Activated naive CD8-positive, alpha-beta T cell treated with anti-CD3 and anti-CD28 coated beads, Interleukin-2, amount 50 U/mL, for 24 hours (primary cell): ENCODE results near the gene RGMA.
A peak's percentile ranks its signal among the peaks of the same experiment; 100 is the strongest.

Source experiments
- ATAC-seq: fragments of 150-1000 bp; cut with Tn5 transposase; one replicate; pipeline ENCODE4 v1.10.0; 2021
- DNase-seq: peaks from one replicate; pipeline ENCODE4 v3.0.0; 2021
- H3K27ac Mint-ChIP-seq: one replicate; pipeline ENCODE4 v1.8.0; 2021; ENCODE audit warnings: mild to moderate bottlenecking, mixed read lengths
- H3K27me3 Mint-ChIP-seq: one replicate; pipeline ENCODE4 v1.8.0; 2021; ENCODE audit warnings: mixed read lengths
- H3K36me3 Mint-ChIP-seq: one replicate; pipeline ENCODE4 v1.8.0; 2021; ENCODE audit warnings: low read depth, mixed read lengths
- H3K4me1 Mint-ChIP-seq: one replicate; pipeline ENCODE4 v1.8.0; 2021; ENCODE audit warnings: mixed read lengths
- H3K4me3 Mint-ChIP-seq: one replicate; pipeline ENCODE4 v1.8.0; 2021; ENCODE audit warnings: mild to moderate bottlenecking, moderate library complexity, mixed read lengths
- H3K9me3 Mint-ChIP-seq: one replicate; pipeline ENCODE4 v1.8.0; 2021; ENCODE audit warnings: mixed read lengths

RGMA gene

GRCh38 chr15:93088981-93089726, at the start of gene RGMA:
TSS of gene RGMA (minus strand) at chr15:93089211. CDS start at chr15:93088932, 279 bp downstream.
- peaks cover 56% of the 10 kb centered on the region for H3K27me3 Mint-ChIP-seq
- H3K27ac Mint-ChIP-seq = no peak within 1 kb of the TSS
- no peaks in the 10 kb centered on the region for H3K36me3 Mint-ChIP-seq
- peak within 1 kb of the TSS; percentile 73 for H3K4me3 Mint-ChIP-seq
- DNase-seq (no peak), ATAC-seq (peak; percentile 17)
- no peaks in the 10 kb centered on the region for H3K9me3 Mint-ChIP-seq
- H3K4me1 Mint-ChIP-seq = peaks cover 13% of the 10 kb centered on the region

- Mint-ChIP-seq H3K27ac (no peak overlapping the region), H3K9me3 (no peaks in the 10 kb centered on the region), H3K4me1 (peaks cover 4% of the 10 kb centered on the region), H3K4me3 (no peak overlapping the region), H3K36me3 (no peaks in the 10 kb centered on the region), H3K27me3 (peaks cover 1% of the 10 kb centered on the region)
- ATAC-seq (no peak), DNase-seq (no peak)
Measured at GRCh38 chr15:93136606-93137005, 47.6 kb upstream of the RGMA start.

- H3K4me3 Mint-ChIP-seq = no peak overlapping the region
- no peaks in the 10 kb centered on the region for H3K36me3 Mint-ChIP-seq
- ATAC-seq = no peak
- H3K9me3 Mint-ChIP-seq = no peaks in the 10 kb centered on the region
- peaks cover 3% of the 10 kb centered on the region for H3K4me1 Mint-ChIP-seq
- peaks cover 1% of the 10 kb centered on the region for H3K27me3 Mint-ChIP-seq
- H3K27ac Mint-ChIP-seq = no peak overlapping the region
- no peak for DNase-seq
Measured at GRCh38 chr15:93135997-93136397, 47.0 kb upstream of the RGMA start.

- DNase-seq (no peak), ATAC-seq (no peak)
- no peak overlapping the region for H3K27ac Mint-ChIP-seq
- H3K4me3 Mint-ChIP-seq = no peak overlapping the region
- H3K27me3 Mint-ChIP-seq = peaks cover 1% of the 10 kb centered on the region
- no peaks in the 10 kb centered on the region for H3K9me3 Mint-ChIP-seq
- H3K4me1 Mint-ChIP-seq = no peaks in the 10 kb centered on the region
- no peaks in the 10 kb centered on the region for H3K36me3 Mint-ChIP-seq
Measured at GRCh38 chr15:93135459-93135858, 46.4 kb upstream of the RGMA start.

- no peak overlapping the region for H3K4me3 Mint-ChIP-seq
- H3K9me3 Mint-ChIP-seq = no peaks in the 10 kb centered on the region
- H3K27me3 Mint-ChIP-seq = peaks cover 1% of the 10 kb centered on the region
- H3K27ac Mint-ChIP-seq = no peak overlapping the region
- no peaks in the 10 kb centered on the region for H3K4me1 Mint-ChIP-seq
- DNase-seq (no peak), ATAC-seq (no peak)
- H3K36me3 Mint-ChIP-seq = no peaks in the 10 kb centered on the region
Measured at GRCh38 chr15:93131485-93132095, 42.6 kb upstream of the RGMA start.

GRCh38 chr15:93129702-93130488, 40.9 kb upstream of the RGMA start:
- DNase-seq (no peak), ATAC-seq (no peak)
- H3K4me3 Mint-ChIP-seq = no peak overlapping the region
- no peak overlapping the region for H3K27ac Mint-ChIP-seq
- no peaks in the 10 kb centered on the region for H3K4me1 Mint-ChIP-seq
- H3K9me3 Mint-ChIP-seq = no peaks in the 10 kb centered on the region
- H3K36me3 Mint-ChIP-seq = no peaks in the 10 kb centered on the region
- H3K27me3 Mint-ChIP-seq = peaks cover 3% of the 10 kb centered on the region

GRCh38 chr15:93127286-93127685, 38.3 kb upstream of the RGMA start:
- Mint-ChIP-seq H3K4me3 (no peak overlapping the region), H3K9me3 (no peaks in the 10 kb centered on the region), H3K27ac (no peak overlapping the region), H3K4me1 (no peaks in the 10 kb centered on the region), H3K27me3 (peaks cover 3% of the 10 kb centered on the region), H3K36me3 (no peaks in the 10 kb centered on the region)
- ATAC-seq (no peak), DNase-seq (no peak)

- H3K27me3 Mint-ChIP-seq = peaks cover 2% of the 10 kb centered on the region
- no peaks in the 10 kb centered on the region for H3K9me3 Mint-ChIP-seq
- no peak overlapping the region for H3K4me3 Mint-ChIP-seq
- H3K4me1 Mint-ChIP-seq = no peaks in the 10 kb centered on the region
- DNase-seq = no peak
- no peak for ATAC-seq
- no peaks in the 10 kb centered on the region for H3K36me3 Mint-ChIP-seq
- no peak overlapping the region for H3K27ac Mint-ChIP-seq
Measured at GRCh38 chr15:93126599-93126998, 37.6 kb upstream of the RGMA start.

GRCh38 chr15:93126148-93126547, 37.1 kb upstream of the RGMA start:
- Mint-ChIP-seq H3K4me1 (no peaks in the 10 kb centered on the region), H3K9me3 (no peaks in the 10 kb centered on the region)
- no peak for ATAC-seq

GRCh38 chr15:93124126-93124525, 35.1 kb upstream of the RGMA start:
- H3K4me1 Mint-ChIP-seq = no peaks in the 10 kb centered on the region
- no peak overlapping the region for H3K4me3 Mint-ChIP-seq
- H3K36me3 Mint-ChIP-seq = no peaks in the 10 kb centered on the region
- H3K9me3 Mint-ChIP-seq = no peaks in the 10 kb centered on the region
- no peak overlapping the region for H3K27ac Mint-ChIP-seq
- no peak for ATAC-seq
- no peak for DNase-seq
- H3K27me3 Mint-ChIP-seq = peaks cover 2% of the 10 kb centered on the region

More at GRCh38 chr15:93126148-93126547, 37.1 kb upstream of the RGMA start:
- no peak overlapping the region for H3K4me3 Mint-ChIP-seq
- H3K27me3 Mint-ChIP-seq = peaks cover 2% of the 10 kb centered on the region
- DNase-seq = no peak
- no peaks in the 10 kb centered on the region for H3K36me3 Mint-ChIP-seq
- H3K27ac Mint-ChIP-seq = no peak overlapping the region

GRCh38 chr15:93121973-93122910, 33.2 kb upstream of the RGMA start:
- DNase-seq (no peak), ATAC-seq (no peak)
- no peak overlapping the region for H3K27ac Mint-ChIP-seq
- H3K27me3 Mint-ChIP-seq = peaks cover 3% of the 10 kb centered on the region
- H3K9me3 Mint-ChIP-seq = no peaks in the 10 kb centered on the region
- no peak overlapping the region for H3K4me3 Mint-ChIP-seq
- no peaks in the 10 kb centered on the region for H3K36me3 Mint-ChIP-seq
- H3K4me1 Mint-ChIP-seq = no peaks in the 10 kb centered on the region

- no peaks in the 10 kb centered on the region for H3K36me3 Mint-ChIP-seq
- peaks cover 7% of the 10 kb centered on the region for H3K27me3 Mint-ChIP-seq
- no peaks in the 10 kb centered on the region for H3K4me1 Mint-ChIP-seq
- no peaks in the 10 kb centered on the region for H3K9me3 Mint-ChIP-seq
- DNase-seq = no peak
- no peak overlapping the region for H3K4me3 Mint-ChIP-seq
- H3K27ac Mint-ChIP-seq = no peak overlapping the region
- ATAC-seq = no peak
Measured at GRCh38 chr15:93121107-93121506, 32.1 kb upstream of the RGMA start.

- Mint-ChIP-seq H3K27me3 (peaks cover 7% of the 10 kb centered on the region), H3K4me3 (no peak overlapping the region)
- no peak for ATAC-seq
Measured at GRCh38 chr15:93118904-93119303, 29.9 kb upstream of the RGMA start.

GRCh38 chr15:93111451-93111850, 22.4 kb upstream of the RGMA start:
- Mint-ChIP-seq H3K4me3 (no peak overlapping the region), H3K36me3 (no peaks in the 10 kb centered on the region), H3K27ac (no peak overlapping the region), H3K4me1 (no peaks in the 10 kb centered on the region), H3K27me3 (peaks cover 42% of the 10 kb centered on the region), H3K9me3 (no peaks in the 10 kb centered on the region)
- no peak for ATAC-seq
- DNase-seq = no peak

More at GRCh38 chr15:93118904-93119303, 29.9 kb upstream of the RGMA start:
- Mint-ChIP-seq H3K4me1 (no peaks in the 10 kb centered on the region), H3K36me3 (no peaks in the 10 kb centered on the region), H3K9me3 (no peaks in the 10 kb centered on the region), H3K27ac (no peak overlapping the region)
- no peak for DNase-seq
